Endothelial cell of umbilical vein (primary cell): ENCODE results near the gene ELP4. TPM values are rescaled to one million over a fixed set of nuclear protein-coding genes. Genes with fewer than 3 reads are reported as not detected.

ENCODE experiments used
- BruUV-seq: library from RNA; stranded (reverse); fragments of 400-500 nt; replicated peaks from 2 replicates; lab custom pipeline; 2021; lab: Mats Ljungman, UMichigan
- CTCF ChIA-PET: fragments of 300-600, 350-600 bp; sonication (Branson Sonifier 250); formaldehyde crosslinking; loops from one replicate; lab custom pipeline; 2021; ENCODE audit warnings: antibody characterized with exemption, inconsistent platforms; lab: Charles Lee
- POLR2A ChIA-PET: fragments of 300-600, 350-600 bp; sonication (Branson Sonifier 250); formaldehyde crosslinking; loops from one replicate; lab custom pipeline; 2021; ENCODE audit warnings: antibody characterized with exemption, inconsistent platforms; lab: Charles Lee
- DNase-seq: peaks from one replicate; pipeline ENCODE4 v3.0.0-alpha.2; 2011; ENCODE audit warnings: low read depth, low spot score
- FAIRE-seq: peaks from 2 replicates; lab custom pipeline; 2011; peaks lifted over from hg19 to GRCh38; lab: Jason Lieb, UNC
- H2AFZ ChIP-seq: 2 replicates; pipeline ENCODE4 v1.6.0; 2012; ENCODE audit warnings: low read depth, low read length, control low read depth, inconsistent platforms
- H3K27ac ChIP-seq: 2 replicates; pipeline ENCODE4 v1.5.1; 2011; ENCODE audit warnings: low read depth, mild to moderate bottlenecking, control low read depth, low read length, moderate library complexity; ENCODE audit not compliant: insufficient read depth
- H3K27me3 ChIP-seq, 2 experiments: 2 replicates each; pipeline versions ENCODE4 v1.6.0 to v1.6.1; 2011; ENCODE audit warnings: low read length in 2 of 2, mixed read lengths in 1 of 2; ENCODE audit not compliant: control insufficient read depth in 2 of 2, insufficient read depth in 2 of 2
- H3K36me3 ChIP-seq, 2 experiments: 2 replicates in 1 of 2; 3 replicates in 1 of 2; pipeline ENCODE4 v1.5.1; 2011; ENCODE audit warnings: low read length in 2 of 2, mild to moderate bottlenecking in 1 of 2, moderate library complexity in 1 of 2; ENCODE audit not compliant: control insufficient read depth in 2 of 2, insufficient read depth in 2 of 2; ENCODE audit errors: extremely low read depth in 1 of 2
- H3K4me1 ChIP-seq: 3 replicates; pipeline ENCODE4 v1.5.1; 2011; ENCODE audit warnings: mild to moderate bottlenecking, low read length; ENCODE audit not compliant: control insufficient read depth, insufficient read depth; ENCODE audit errors: extremely low read depth
- H3K4me2 ChIP-seq: 2 replicates; pipeline ENCODE4 v1.6.1; 2011; ENCODE audit warnings: low read length, control low read depth, mixed read lengths; ENCODE audit not compliant: insufficient read depth
- H3K4me3 ChIP-seq, 3 experiments: fragments of 200-600 bp in 1 of 3; sonication (generic), shearing (Covaris generic) in 1 of 3; replicated peaks in 1 of 3; 2 replicates each; pipeline ENCODE4 v1.5.1; 2011 to 2016; ENCODE audit warnings: control low read depth in 3 of 3, low read length in 3 of 3, mild to moderate bottlenecking in 2 of 3, inconsistent platforms in 1 of 3, low read depth in 1 of 3, moderate library complexity in 1 of 3; ENCODE audit not compliant: insufficient read depth in 1 of 3
- H3K79me2 ChIP-seq: 2 replicates; pipeline ENCODE4 v1.6.0; 2012; ENCODE audit warnings: low read length, inconsistent platforms; ENCODE audit not compliant: control insufficient read depth, insufficient read depth
- H3K9ac ChIP-seq: replicated peaks from 2 replicates; pipeline ENCODE3; 2011; ENCODE audit warnings: low read length, control low read depth; ENCODE audit not compliant: insufficient read depth; ENCODE audit errors: extremely low read depth
- H3K9me1 ChIP-seq: replicated peaks from 3 replicates; pipeline ENCODE4 v1.6.0; 2011; ENCODE audit warnings: mild to moderate bottlenecking, low read length; ENCODE audit not compliant: control insufficient read depth, insufficient read depth; ENCODE audit errors: extremely low read depth
- H3K9me3 ChIP-seq: replicated peaks from 2 replicates; pipeline ENCODE4 v1.5.1; 2012; ENCODE audit warnings: low read length, inconsistent platforms; ENCODE audit not compliant: control insufficient read depth, insufficient read depth
- H4K20me1 ChIP-seq: replicated peaks from 2 replicates; pipeline ENCODE3; 2011; ENCODE audit warnings: mild to moderate bottlenecking, low read length; ENCODE audit not compliant: control insufficient read depth, insufficient read depth; ENCODE audit errors: extremely low read depth
- EZH2 ChIP-seq: IDR thresholded peaks from 2 replicates; pipeline ENCODE4 v1.6.1; 2012; ENCODE audit warnings: borderline replicate concordance, low read depth, mild to moderate bottlenecking, moderate library complexity, low read length, inconsistent platforms; ENCODE audit not compliant: severe bottlenecking
- FOS ChIP-seq: IDR thresholded peaks from 2 replicates; pipeline ENCODE4 v1.6.1; 2011; ENCODE audit warnings: mild to moderate bottlenecking, low read length, moderate library complexity, borderline replicate concordance; ENCODE audit not compliant: insufficient read depth
- GATA2 ChIP-seq: IDR thresholded peaks from 2 replicates; pipeline ENCODE4 v1.7.0; 2011; ENCODE audit warnings: low read depth, mild to moderate bottlenecking, moderate library complexity, mixed read lengths, low read length; ENCODE audit not compliant: insufficient read length, insufficient read depth
- JUN ChIP-seq: IDR thresholded peaks from 2 replicates; pipeline ENCODE4 v1.6.1; 2011; ENCODE audit warnings: borderline replicate concordance, low read depth; ENCODE audit not compliant: insufficient read length, insufficient read depth
- MYC ChIP-seq: IDR thresholded peaks from one replicate; pipeline ENCODE4 v1.6.1; 2011; ENCODE audit warnings: mild to moderate bottlenecking, low read depth, low read length
- POLR2A ChIP-seq: IDR thresholded peaks from 2 replicates; pipeline ENCODE4 v1.6.1; 2012; ENCODE audit warnings: low read depth, mild to moderate bottlenecking, control low read depth, low read length
- POLR2AphosphoS5 ChIP-seq: IDR thresholded peaks from 2 replicates; pipeline ENCODE4 v1.6.1; 2012; ENCODE audit warnings: low read depth, mild to moderate bottlenecking, control low read depth, low read length, moderate library complexity; ENCODE audit not compliant: insufficient read depth
- dilution Hi-C: fragments of 300-500 bp; cut with MboI; formaldehyde crosslinking; loops from one replicate; pipeline ENCODE4 v1.15.0; 2019; ENCODE audit warnings: low sequenced_read_pairs; ENCODE audit not compliant: extremely low pct_ligation_motif_present
- intact Hi-C: fragments of 100-400 bp; cut with micrococcal nuclease; formaldehyde crosslinking; loops from one replicate; pipeline ENCODE4 v1.10.0; 2022
- polyA plus RNA-seq, 4 experiments: library from polyadenylated mRNA; depleted of rRNA in 3 of 4; stranded (reverse) in 3 of 4; unstranded in 1 of 4; fragments of >200 nt; gene quantifications; 2 replicates each; pipeline versions ENCODE4 v1.2.1 to v1.2.3, GENCODE V29; 2011 to 2012; ENCODE audit warnings: missing spikeins in 1 of 4
- total RNA-seq: library from RNA; stranded (reverse); gene quantifications from 2 replicates; pipeline ENCODE4 v1.2.3, GENCODE V29; 2021
- TF ChIP-seq, protein P1 (sequence below): IDR thresholded peaks from 2 replicates; pipeline ENCODE4 v1.6.1; 2011; ENCODE audit not compliant: insufficient read depth, insufficient read length
- TF ChIP-seq, protein P2 (sequence below), 2 donors: IDR thresholded peaks; 1 replicate in 1 of 2; 2 replicates in 1 of 2; pipeline ENCODE4 v1.5.1; 2011; ENCODE audit warnings: low read length in 2 of 2, mild to moderate bottlenecking in 2 of 2, moderate library complexity in 2 of 2, control low read depth in 1 of 2, inconsistent platforms in 1 of 2, low read depth in 1 of 2; ENCODE audit not compliant: insufficient read depth in 1 of 2; ENCODE audit errors: extremely low read depth in 1 of 2

Gene ELP4
- total and polyA plus RNA-seq, 2 donors (not counting 3 experiments of a cell fraction or from before 2014, with no cell fraction given): 11.6 to 16.3 TPM

DNA sequence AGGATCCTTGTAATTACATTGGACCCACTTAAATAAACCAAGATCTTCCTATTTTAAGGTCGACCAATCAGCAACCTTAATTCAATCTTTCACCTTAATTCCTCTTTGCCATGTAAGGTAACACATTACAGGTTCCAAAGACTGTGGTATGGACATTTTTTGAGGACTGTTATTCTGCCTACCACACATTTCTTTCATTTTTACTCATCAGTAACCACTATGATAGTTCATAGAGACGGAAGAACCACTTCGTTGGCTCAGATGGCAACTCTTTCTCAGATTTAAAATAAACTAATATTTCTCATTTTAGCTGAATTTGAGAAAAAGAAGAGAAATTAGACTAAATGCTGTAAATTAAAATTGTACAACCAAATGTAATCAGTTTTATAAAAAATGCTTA lies 205.3 kb downstream of the ELP4 start:
- no peak overlapping the region for H3K4me3 ChIP-seq
- no peaks in the 10 kb centered on the region for H3K9me1 ChIP-seq
- intact Hi-C loops: no loop called here
- no peaks in the 10 kb centered on the region for H3K36me3 ChIP-seq
- H3K27me3 ChIP-seq: no peaks in the 10 kb centered on the region
- DNase-seq (no peak), FAIRE-seq (no peak)
- H3K4me2 ChIP-seq: no peak overlapping the region
- no peak for TF ChIP-seq JUN
- TF ChIP-seq EZH2: no peak
- TF ChIP-seq, protein P1, sequence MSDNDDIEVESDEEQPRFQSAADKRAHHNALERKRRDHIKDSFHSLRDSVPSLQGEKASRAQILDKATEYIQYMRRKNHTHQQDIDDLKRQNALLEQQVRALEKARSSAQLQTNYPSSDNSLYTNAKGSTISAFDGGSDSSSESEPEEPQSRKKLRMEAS: no peak
- no peak for TF ChIP-seq POLR2A
- TF ChIP-seq MYC: no peak
- no peak for TF ChIP-seq FOS
- TF ChIP-seq, protein P2, sequence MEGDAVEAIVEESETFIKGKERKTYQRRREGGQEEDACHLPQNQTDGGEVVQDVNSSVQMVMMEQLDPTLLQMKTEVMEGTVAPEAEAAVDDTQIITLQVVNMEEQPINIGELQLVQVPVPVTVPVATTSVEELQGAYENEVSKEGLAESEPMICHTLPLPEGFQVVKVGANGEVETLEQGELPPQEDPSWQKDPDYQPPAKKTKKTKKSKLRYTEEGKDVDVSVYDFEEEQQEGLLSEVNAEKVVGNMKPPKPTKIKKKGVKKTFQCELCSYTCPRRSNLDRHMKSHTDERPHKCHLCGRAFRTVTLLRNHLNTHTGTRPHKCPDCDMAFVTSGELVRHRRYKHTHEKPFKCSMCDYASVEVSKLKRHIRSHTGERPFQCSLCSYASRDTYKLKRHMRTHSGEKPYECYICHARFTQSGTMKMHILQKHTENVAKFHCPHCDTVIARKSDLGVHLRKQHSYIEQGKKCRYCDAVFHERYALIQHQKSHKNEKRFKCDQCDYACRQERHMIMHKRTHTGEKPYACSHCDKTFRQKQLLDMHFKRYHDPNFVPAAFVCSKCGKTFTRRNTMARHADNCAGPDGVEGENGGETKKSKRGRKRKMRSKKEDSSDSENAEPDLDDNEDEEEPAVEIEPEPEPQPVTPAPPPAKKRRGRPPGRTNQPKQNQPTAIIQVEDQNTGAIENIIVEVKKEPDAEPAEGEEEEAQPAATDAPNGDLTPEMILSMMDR (IDR thresholded peaks at IDR 0.05; ENCODE audit: extremely low read depth in 1 of 2, insufficient read depth in 1 of 2, low read depth in 1 of 2, low read length in 2 of 2): no peak
- TF ChIP-seq POLR2AphosphoS5: no peak
- no peak for TF ChIP-seq GATA2
- H4K20me1 ChIP-seq: no peaks in the 10 kb centered on the region
- H3K4me1 ChIP-seq: no peaks in the 10 kb centered on the region
- H2AFZ ChIP-seq: no peak overlapping the region
- POLR2A ChIA-PET: no interaction called here
- no peak overlapping the region for H3K9ac ChIP-seq
- no peaks in the 10 kb centered on the region for H3K9me3 ChIP-seq
- H3K79me2 ChIP-seq: no peaks in the 10 kb centered on the region
- dilution Hi-C loops: no loop called here
- no peak overlapping the region for H3K27ac ChIP-seq
- CTCF ChIA-PET: interaction anchor here (0.9 kb wide), 1 partner anchor 25 kb away, joined by 3 read pairs; no protein-coding TSS in a partner anchor
- no TSS peak for BruUV-seq
